OCI-LY7 (cell line): ENCODE data around the gene SLC35B4. TPM values are rescaled to one million over a fixed set of nuclear protein-coding genes. Genes with fewer than 3 reads are reported as not detected.
A peak's percentile ranks its signal among the peaks of the same experiment; 100 is the strongest.

Experiments used
- BruUV-seq: library from RNA; stranded (reverse); fragments of 400-500 nt; replicated peaks from 2 replicates; lab custom pipeline; 2021; lab: Mats Ljungman, UMichigan
- CTCF ChIA-PET: fragments of 300-600 bp; sonication (Branson Sonifier 250); formaldehyde crosslinking; loops from one replicate; lab custom pipeline; 2022; ENCODE audit warnings: antibody characterized with exemption; ENCODE audit not compliant: unreplicated experiment; lab: Charles Lee
- POLR2A ChIA-PET: fragments of 300-600 bp; sonication (Branson Sonifier 250); formaldehyde crosslinking; loops from one replicate; lab custom pipeline; 2022; ENCODE audit warnings: antibody characterized with exemption; lab: Charles Lee
- DNase-seq: peaks from one replicate; pipeline ENCODE4 v3.0.0-alpha.2; 2015; ENCODE audit warnings: low spot score
- H2AFZ ChIP-seq: fragments of 200-600 bp; sonication (generic), shearing (Covaris generic); 2 replicates; pipeline ENCODE4 v1.6.1; 2014; ENCODE audit warnings: mild to moderate bottlenecking, antibody characterized with exemption, low read length, moderate library complexity
- H3K27ac ChIP-seq: fragments of 200-600 bp; sonication (generic); 2 replicates; pipeline ENCODE4 v1.5.1; 2014; ENCODE audit warnings: mixed run types, low read depth, mild to moderate bottlenecking, moderate library complexity, low read length, inconsistent platforms; ENCODE audit not compliant: poor library complexity, severe bottlenecking
- H3K36me3 ChIP-seq: fragments of 200-600 bp; sonication (generic); 2 replicates; pipeline ENCODE4 v1.6.1; 2014; ENCODE audit warnings: mild to moderate bottlenecking, antibody characterized with exemption, low read length, moderate library complexity, mixed read lengths; ENCODE audit not compliant: insufficient read depth
- H3K4me1 ChIP-seq: fragments of 200-600 bp; sonication (generic); 2 replicates; pipeline ENCODE4 v1.5.1; 2014; ENCODE audit warnings: mild to moderate bottlenecking, low read length; ENCODE audit not compliant: insufficient read depth, poor library complexity, severe bottlenecking
- H3K4me2 ChIP-seq: fragments of 200-600 bp; sonication (generic); 2 replicates; pipeline ENCODE4 v1.6.1; 2014; ENCODE audit warnings: mild to moderate bottlenecking, low read length
- H3K4me3 ChIP-seq: fragments of 200-600 bp; sonication (generic); 2 replicates; pipeline ENCODE4 v1.5.1; 2014; ENCODE audit warnings: mild to moderate bottlenecking, low read depth, low read length; ENCODE audit not compliant: poor library complexity, severe bottlenecking
- H3K79me2 ChIP-seq: fragments of 200-600 bp; sonication (generic); 2 replicates; pipeline ENCODE4 v1.6.1; 2016; ENCODE audit warnings: low read depth, mild to moderate bottlenecking, low read length, moderate library complexity, mixed read lengths; ENCODE audit not compliant: insufficient read depth
- H3K9me2 ChIP-seq: fragments of 200-600 bp; sonication (generic); 2 replicates; pipeline ENCODE4 v1.6.1; 2016; ENCODE audit warnings: mild to moderate bottlenecking, low read length, mixed read lengths; ENCODE audit not compliant: insufficient read depth
- H3K9me3 ChIP-seq: fragments of 200-600 bp; sonication (generic); 2 replicates; pipeline ENCODE4 v1.6.1; 2014; ENCODE audit warnings: mild to moderate bottlenecking, mixed run types, low read length, mixed read lengths
- H4K20me1 ChIP-seq: fragments of 200-600 bp; sonication (generic); 2 replicates; pipeline ENCODE4 v1.6.1; 2014; ENCODE audit warnings: mild to moderate bottlenecking, antibody characterized with exemption, low read length, moderate library complexity, mixed read lengths; ENCODE audit not compliant: insufficient read depth
- EZH2phosphoT487 ChIP-seq: fragments of 200-600 bp; sonication (generic); IDR thresholded peaks from 2 replicates; pipeline ENCODE4 v1.6.1; 2018; ENCODE audit warnings: low read depth, borderline replicate concordance, mild to moderate bottlenecking, mixed run types, antibody characterized with exemption, low read length, moderate library complexity, mixed read lengths
- intact Hi-C: fragments of 100-400 bp; cut with micrococcal nuclease; formaldehyde crosslinking; loops from one replicate; pipeline ENCODE4 v1.10.0; 2022; ENCODE audit not compliant: unreplicated experiment
- total RNA-seq, 2 experiments: library from RNA; depleted of rRNA in 1 of 2; stranded (reverse); fragments of >200 nt in 1 of 2; shearing (Covaris generic) in 1 of 2; gene quantifications; 2 replicates each; pipeline ENCODE4 v1.2.3, GENCODE V29; 2014 to 2022
- TF ChIP-seq, protein P1 (sequence below): fragments of 200-600 bp; sonication (generic); conservative IDR thresholded peaks from 2 replicates; pipeline ENCODE4 v1.5.1; 2014; ENCODE audit warnings: mild to moderate bottlenecking, antibody characterized with exemption, low read length, moderate library complexity, mixed read lengths

Gene SLC35B4
- total RNA-seq, 2 experiments from 2014 or later = 32.3 to 38.1 TPM

DNA sequence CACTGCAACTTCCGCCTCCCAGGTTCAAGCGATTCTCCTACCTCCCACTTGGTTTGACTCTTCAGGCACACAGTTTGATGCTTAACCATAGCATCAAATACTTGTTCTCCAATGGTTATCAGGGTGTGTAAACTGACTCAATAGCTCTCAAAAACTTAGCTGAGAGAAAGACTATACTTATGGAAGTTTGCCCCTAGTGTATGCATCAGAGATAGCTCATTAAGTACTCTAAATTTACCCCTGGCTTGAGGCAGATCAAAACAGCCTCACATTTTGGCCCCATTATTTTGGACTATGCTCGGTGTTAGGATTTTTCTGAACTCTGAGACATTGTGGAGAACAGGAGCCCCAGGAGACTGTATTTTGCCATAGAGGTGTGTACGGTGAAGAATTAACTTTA is 40.8 kb upstream of the SLC35B4 start:
- no peaks in the 10 kb centered on the region for H3K9me3 ChIP-seq
- H3K79me2 ChIP-seq = no peaks in the 10 kb centered on the region
- ChIA-PET CTCF (interaction anchor here (1.1 to 1.6 kb wide), 3 partner anchors 9 to 105 kb away, joined by 3 to 4 read pairs (median 3); no protein-coding TSS in a partner anchor), POLR2A (interaction anchor here (0.6 to 1.5 kb wide), 4 partner anchors 20 to 105 kb away, joined by 3 to 4 read pairs (median 3); no protein-coding TSS in a partner anchor)
- H3K36me3 ChIP-seq = no peaks in the 10 kb centered on the region
- H3K27ac ChIP-seq = no peak overlapping the region
- H2AFZ ChIP-seq = peak overlapping the region; percentile 89; the same call in 1 of the 2 replicates
- intact Hi-C loops = no loop called here
- BruUV-seq = no TSS peak
- H4K20me1 ChIP-seq = no peaks in the 10 kb centered on the region
- peak; percentile 5 for DNase-seq
- TF ChIP-seq, protein P1, sequence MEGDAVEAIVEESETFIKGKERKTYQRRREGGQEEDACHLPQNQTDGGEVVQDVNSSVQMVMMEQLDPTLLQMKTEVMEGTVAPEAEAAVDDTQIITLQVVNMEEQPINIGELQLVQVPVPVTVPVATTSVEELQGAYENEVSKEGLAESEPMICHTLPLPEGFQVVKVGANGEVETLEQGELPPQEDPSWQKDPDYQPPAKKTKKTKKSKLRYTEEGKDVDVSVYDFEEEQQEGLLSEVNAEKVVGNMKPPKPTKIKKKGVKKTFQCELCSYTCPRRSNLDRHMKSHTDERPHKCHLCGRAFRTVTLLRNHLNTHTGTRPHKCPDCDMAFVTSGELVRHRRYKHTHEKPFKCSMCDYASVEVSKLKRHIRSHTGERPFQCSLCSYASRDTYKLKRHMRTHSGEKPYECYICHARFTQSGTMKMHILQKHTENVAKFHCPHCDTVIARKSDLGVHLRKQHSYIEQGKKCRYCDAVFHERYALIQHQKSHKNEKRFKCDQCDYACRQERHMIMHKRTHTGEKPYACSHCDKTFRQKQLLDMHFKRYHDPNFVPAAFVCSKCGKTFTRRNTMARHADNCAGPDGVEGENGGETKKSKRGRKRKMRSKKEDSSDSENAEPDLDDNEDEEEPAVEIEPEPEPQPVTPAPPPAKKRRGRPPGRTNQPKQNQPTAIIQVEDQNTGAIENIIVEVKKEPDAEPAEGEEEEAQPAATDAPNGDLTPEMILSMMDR = no peak
- TF ChIP-seq EZH2phosphoT487 = no peak
- no peak overlapping the region for H3K4me3 ChIP-seq
- no peaks in the 10 kb centered on the region for H3K4me1 ChIP-seq
- no peaks in the 10 kb centered on the region for H3K9me2 ChIP-seq
- H3K4me2 ChIP-seq = no peak overlapping the region

DNA sequence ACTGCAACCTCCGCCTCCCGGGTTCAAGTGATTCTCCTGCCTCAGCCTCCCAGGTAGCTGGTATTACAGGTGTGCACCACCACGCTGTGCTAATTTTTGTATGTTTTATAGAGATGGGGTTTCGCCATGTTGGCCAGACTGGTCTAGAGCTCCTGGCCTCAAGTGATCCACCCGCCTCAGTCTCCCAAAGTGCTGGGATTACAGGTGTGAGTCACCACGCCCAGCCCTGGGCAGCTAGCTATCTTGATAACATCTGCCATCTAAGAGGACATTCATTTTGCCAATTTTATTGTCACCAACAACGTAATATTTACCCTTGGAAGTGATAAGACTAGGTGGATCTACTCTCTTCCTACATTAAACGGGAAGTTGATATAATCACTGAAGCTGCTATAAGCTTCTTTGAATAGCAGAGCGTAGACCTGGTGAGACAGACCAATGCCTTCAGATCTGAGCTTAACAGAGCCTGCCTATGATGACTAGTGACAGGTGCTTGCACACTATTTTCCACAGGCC is 39.7 kb upstream of the SLC35B4 start:
- no peaks in the 10 kb centered on the region for H3K79me2 ChIP-seq
- BruUV-seq = no TSS peak
- no peak overlapping the region for H3K4me2 ChIP-seq
- H3K36me3 ChIP-seq = no peaks in the 10 kb centered on the region
- no peak overlapping the region for H3K27ac ChIP-seq
- no peak overlapping the region for H3K4me3 ChIP-seq
- ChIA-PET CTCF (interaction anchor here (1.4 kb wide), 1 partner anchor 83 kb away, joined by 3 read pairs; no protein-coding TSS in a partner anchor), POLR2A (interaction anchor here (0.6 kb wide), 3 partner anchors 69 to 1070 kb away, joined by 3 to 4 read pairs (median 3); no protein-coding TSS in a partner anchor)
- H2AFZ ChIP-seq = no peak overlapping the region
- no peak for DNase-seq
- H3K9me2 ChIP-seq = no peaks in the 10 kb centered on the region
- H4K20me1 ChIP-seq = no peaks in the 10 kb centered on the region
- TF ChIP-seq, protein P1 = no peak
- TF ChIP-seq EZH2phosphoT487 = no peak
- H3K4me1 ChIP-seq = no peaks in the 10 kb centered on the region
- intact Hi-C loops = no loop called here
- no peaks in the 10 kb centered on the region for H3K9me3 ChIP-seq

DNA sequence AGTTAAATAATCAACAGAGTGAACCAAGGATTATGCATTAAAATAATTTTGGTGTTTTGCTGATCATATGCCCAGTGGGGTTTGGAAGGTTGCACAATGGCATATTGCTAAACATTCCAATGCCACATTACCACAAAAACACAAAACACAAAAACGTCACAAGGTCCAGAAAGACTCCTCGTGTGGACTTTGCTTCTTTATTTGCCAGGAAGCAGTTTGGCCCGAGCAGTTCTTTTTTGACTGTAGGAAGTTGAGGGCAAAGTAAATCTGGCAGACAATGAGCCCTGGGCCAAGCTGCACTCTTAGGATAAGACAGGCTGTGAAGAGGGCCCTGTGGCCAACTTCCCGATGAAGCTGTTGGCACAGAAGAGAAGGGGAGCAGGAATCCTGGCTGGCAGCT is 39.2 kb upstream of the SLC35B4 start:
- H3K79me2 ChIP-seq = no peaks in the 10 kb centered on the region
- no peaks in the 10 kb centered on the region for H3K9me2 ChIP-seq
- no peaks in the 10 kb centered on the region for H3K9me3 ChIP-seq
- no peak overlapping the region for H3K27ac ChIP-seq
- TF ChIP-seq, protein P1 = no peak
- no peak for TF ChIP-seq EZH2phosphoT487
- H3K4me2 ChIP-seq = no peak overlapping the region
- no TSS peak for BruUV-seq
- H3K36me3 ChIP-seq = no peaks in the 10 kb centered on the region
- ChIA-PET POLR2A (interaction anchor here (0.6 kb wide), 1 partner anchor 1069 kb away, joined by 3 read pairs; no protein-coding TSS in a partner anchor), CTCF (no interaction called here)
- H3K4me1 ChIP-seq = no peaks in the 10 kb centered on the region
- intact Hi-C loops = no loop called here
- H4K20me1 ChIP-seq = no peaks in the 10 kb centered on the region
- no peak overlapping the region for H3K4me3 ChIP-seq
- H2AFZ ChIP-seq = no peak overlapping the region
- DNase-seq = no peak
